Stimulated activated CD8-positive, alpha-beta memory T cell treated with anti-CD3 and anti-CD28 coated beads, Interleukin-7, amount 100 ng/mL, for 24 hours (primary cell): ENCODE results near the gene TBCK.
"Not testable (repeated sequence)": the region's sequence is repeated elsewhere in the genome, so short reads cannot be mapped to it uniquely, and the experiment has no call there.

Experiments used
- DNase-seq: peaks from one replicate; pipeline ENCODE4 v3.0.0-alpha.2; 2020; ENCODE audit warnings: low read depth

Gene TBCK

GRCh38 chr4:106315968-106316772, at the start of gene TBCK, which contains the start of gene AIMP1:
TSS of gene TBCK (minus strand) at chr4:106316209. CDS start at chr4:106308960, 7,249 bp downstream.
TSS of gene AIMP1 (plus strand) at chr4:106316550. CDS start at chr4:106325010, 8,460 bp downstream.
- peak; percentile 74 for DNase-seq

DNA sequence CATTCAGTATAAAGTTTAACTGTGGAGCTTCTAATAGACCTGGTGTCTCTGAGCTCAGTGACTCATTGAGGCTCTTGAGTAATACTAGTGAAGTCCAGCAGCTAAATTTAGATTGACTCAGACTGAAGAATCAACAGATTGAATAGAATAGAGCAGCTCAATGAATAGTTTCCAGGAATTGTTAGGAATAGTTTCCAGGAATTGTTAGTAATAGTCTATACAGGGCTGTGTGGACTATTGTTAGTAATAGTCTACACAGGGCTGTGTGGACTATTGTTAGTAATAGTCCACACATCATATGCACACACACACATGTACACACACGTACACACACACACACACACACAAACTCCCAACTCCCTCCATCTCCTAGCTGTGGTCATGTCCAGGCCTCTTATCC, 49.6 kb upstream of the TBCK start:
- DNase-seq, result no peak

DNA sequence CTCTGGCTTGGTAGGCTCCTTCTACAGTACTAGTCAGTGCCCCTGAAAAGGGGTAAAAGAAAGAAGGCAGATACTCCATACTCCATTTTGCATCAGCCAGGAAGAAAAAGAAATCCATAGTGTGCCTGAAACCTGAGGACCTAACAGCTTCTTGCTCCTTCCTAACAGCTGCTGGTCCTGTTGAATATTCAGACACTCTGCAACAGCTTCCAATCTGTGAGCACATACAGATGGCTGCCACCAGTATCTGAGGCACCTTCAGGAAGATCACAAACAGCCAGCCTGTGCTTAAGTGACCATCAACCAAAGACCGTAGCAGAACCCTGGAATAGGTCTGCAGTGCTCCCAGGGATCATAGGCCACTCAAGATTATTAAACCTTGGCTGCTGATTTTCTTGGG, 48.3 kb upstream of the TBCK start:
- no peak for DNase-seq

DNA sequence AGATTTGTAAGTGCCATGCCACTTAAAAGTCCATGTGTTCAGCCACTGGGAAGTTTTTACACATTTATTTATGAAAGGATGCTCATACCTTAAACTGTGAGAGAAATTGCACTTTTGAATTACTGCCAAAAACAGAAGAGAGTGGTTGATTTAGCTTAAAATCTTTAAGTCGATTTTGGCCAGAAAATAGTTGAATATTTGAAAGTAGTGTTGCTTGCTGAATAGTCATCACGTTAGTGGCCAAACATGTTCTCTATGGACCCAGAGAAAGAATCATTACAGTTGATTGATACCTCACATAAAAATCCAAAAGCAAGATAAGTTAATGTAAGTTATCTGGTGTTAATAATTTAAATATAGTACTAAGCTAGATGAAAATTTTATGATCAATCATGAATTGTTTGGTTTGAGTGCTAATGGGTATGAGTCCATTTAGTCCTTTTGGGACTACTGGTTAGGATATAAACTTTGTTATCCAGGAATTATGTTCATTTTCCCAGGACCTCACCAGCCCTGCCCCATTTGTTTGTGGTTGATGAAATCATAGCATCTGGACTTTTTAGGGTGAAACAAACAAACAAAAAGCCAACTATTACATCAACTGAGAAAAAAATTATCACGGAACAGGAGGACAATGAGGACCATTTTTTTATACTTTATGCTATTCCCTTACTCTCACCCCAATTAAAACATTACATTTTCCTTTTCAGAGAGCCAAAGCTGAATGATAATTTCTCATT, 46.2 kb upstream of the TBCK start:
- DNase-seq, result no peak

GRCh38 chr4:106358899-106359298, 42.9 kb upstream of the TBCK start:
- DNase-seq, result no peak

DNA sequence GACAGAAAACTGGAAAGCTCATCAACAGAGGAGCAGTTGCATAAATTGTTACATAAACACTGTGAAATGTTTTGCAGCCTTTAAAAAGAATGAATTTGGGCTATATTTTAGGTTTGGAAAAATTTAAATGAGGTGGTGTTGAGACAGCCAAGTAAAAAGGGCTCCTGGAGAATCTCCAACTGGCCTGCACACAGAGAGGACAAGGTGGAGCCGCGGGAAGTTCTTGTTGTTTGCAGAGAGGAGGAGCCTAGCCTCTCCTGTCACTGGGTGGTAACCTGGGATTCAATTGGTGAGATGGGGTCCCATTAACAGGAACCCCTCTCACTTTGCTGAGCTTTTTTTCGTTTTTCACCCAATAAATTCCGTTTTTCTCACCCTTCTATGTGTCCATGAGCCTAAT, 39.2 kb upstream of the TBCK start:
- no peak for DNase-seq

DNA sequence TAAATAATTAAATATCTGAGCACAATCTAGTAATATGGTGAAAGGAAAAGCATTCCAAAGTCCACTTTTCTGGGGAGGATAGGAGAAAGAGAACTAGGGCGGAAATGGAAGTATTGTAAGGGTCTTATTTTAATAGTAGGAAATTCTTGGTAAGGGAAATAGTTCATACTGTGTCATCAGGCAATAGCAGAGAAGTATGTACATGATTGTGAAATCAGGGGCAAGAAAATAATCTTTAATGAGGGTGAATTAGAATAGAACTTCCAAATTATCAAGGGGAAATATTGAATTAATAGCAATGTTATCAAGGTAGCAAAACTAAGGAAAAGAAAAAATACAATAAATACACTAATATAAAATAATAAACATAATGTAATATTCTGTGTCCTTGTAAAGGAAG, 37.8 kb upstream of the TBCK start:
- DNase-seq, result no peak

DNA sequence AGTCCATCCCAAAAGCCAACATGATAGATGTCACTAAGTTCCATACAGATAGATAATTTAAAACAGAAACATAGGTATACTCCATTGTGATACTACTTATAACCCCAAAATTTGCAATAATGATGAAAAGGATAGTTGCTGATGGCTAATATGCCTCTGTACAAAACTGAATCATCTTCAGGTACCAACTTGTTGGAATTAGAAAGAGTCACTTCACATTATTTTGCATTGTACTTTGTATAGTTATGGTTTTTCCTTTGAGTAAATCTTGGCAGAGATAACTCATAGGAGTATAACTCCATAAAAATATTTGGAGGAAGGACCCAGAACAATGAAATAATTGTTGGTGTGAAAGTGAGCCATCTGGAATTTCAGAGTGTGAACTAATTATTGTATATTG, 35.0 kb upstream of the TBCK start:
- DNase-seq, result no peak

DNA sequence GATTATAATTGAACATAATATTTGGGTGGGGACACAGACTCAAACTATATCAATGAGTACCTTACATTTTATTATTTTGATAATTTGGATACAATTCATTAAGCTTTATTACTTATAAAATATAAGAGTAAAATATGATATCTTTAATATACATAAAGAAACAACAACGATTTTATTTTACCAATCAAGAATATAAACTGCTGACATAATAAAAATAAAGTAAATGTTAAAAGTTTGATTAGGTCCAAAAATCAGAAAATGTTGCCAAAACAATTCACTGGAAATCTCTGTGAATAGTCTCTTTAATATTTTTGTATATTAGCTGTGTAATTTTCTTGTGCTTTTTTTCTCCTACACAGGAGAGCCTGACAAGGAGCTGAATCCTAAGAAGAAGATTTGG, 31.2 kb upstream of the TBCK start:
- no peak for DNase-seq

DNA sequence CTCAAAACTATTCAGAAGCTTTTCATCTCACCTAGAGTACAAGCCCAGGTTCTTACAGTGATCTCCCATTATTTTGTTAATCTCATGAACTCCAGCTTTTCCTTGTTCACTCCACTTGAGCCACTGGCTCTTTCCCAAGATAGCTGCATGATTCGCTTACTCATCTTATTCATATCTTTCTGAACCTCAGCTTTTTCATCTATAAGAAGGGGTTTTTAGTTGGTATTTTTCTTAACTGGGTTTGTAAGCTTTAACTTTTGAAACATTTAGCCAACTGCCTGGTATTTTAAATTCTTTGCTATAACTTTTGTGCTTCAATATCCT, 28.6 kb upstream of the TBCK start:
- DNase-seq, result no peak

GRCh38 chr4:106343865-106344646, 28.0 kb upstream of the TBCK start:
- no peak for DNase-seq

- DNase-seq, result no peak
Measured at GRCh38 chr4:106340774-106341173, 24.8 kb upstream of the TBCK start.

DNA sequence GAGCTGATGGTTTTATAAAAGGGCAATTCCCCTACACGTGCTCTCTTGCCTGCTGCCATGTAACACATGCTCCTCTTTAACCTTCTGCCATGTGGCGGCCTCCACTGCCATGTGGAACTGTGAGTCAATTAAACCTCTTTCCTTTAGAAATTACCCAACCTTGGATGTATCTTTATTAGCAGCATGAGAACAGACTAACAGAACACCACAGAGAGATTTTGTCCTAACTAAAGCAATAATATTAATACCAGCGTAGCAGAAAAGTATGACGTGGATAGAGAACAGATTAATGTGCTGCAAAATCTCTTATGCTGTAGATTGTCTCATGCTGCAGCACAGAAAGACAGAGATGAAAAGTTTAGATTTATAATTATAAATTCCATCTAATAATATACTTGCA, 23.4 kb upstream of the TBCK start:
- no peak for DNase-seq

- no peak for DNase-seq
Measured at GRCh38 chr4:106338671-106339070, 22.7 kb upstream of the TBCK start.

DNA sequence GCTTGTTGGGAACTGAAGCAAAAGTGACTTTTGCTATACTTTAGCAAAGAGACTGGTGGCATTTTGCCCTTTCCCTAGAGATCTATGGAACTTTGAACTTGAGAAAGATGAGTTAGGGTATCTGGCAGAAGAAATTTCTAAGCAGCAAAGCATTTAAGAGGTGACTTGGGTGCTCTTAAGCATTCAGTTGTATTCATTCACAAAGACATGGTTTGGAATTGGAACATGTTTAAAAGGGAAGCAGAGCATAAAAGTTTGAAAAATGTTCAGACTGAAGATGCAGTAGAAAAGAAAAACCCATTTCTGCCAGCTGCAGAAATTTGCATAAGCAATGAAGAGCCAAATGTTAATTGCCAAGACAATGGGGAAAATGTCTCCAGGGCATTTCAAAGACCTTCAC, 21.9 kb upstream of the TBCK start:
- DNase-seq, result no peak

GRCh38 chr4:106336618-106337017, 20.6 kb upstream of the TBCK start:
- no peak for DNase-seq

DNA sequence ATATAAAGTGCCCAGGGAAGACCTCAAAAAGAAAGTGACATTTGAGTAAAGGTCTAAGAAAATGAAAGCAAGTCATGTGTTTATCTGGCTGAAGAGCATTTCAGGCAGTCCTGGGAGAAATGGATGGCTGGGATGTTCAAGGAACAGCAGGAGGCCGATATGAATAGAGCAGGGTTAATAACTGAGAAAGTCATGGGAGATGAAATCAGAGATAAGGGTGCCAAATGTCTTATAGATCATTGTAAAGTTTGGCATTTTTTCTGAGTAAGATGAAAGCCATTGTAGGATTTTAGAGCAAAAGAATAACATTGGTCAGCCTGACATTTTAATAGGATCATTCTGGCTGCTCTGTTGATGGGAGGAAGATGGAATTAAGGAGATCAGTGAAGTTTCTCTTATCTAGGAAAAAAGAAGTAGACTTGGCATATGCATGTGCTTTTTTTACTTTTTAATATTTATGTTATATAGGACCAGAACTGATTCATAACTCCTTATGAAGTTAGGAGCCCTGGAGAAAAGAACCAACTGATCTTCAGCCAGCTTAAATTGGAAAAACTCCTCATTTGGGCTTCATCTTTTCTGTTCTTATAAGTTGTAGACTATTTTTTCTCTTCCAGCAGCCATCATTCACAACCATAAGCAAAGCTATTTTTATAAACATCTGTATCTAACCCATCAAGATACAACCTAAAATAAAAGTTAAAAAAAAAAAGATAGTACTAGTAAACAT, 18.9 kb upstream of the TBCK start:
- DNase-seq, result no peak

- no peak for DNase-seq
Measured at GRCh38 chr4:106333186-106333585, 17.2 kb upstream of the TBCK start.

GRCh38 chr4:106329041-106329618, 13.1 kb upstream of the TBCK start:
- no peak for DNase-seq

DNA sequence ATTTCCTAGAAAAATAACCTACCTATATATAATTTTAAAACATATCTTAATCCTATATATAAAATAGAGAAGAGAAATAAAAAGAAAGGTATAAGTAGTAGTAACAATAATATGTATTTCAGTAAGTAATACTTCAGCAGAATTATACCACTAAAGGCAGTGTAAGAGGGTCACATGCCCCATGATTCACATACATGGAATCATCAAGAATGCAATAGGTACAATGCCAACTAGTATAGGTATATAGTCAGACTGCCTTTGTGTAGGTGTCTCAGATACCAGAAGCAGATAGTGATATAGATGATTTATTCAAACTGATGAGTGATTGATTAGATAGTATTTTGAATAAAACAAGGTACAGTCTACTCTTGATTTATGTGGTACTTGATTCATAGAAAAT, 9.8 kb upstream of the TBCK start:
- no peak for DNase-seq

DNA sequence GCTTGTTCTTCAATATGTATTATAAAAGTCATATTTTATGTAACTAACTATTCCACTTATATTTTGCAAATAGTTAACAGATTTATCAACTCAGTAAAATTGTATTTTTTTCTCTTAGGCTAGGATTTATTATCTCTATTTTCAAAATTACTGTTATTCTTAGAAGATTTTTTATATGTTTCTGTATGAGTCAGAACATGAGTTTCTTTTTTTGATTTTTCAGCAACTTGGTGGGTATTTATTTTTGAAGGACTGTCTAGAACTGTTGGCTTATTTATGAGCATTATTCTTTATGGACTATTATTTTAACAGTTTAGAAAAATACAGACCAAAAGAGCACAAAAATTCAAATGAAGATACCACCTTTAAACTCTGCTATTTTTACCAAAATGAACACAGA, 7.1 kb upstream of the TBCK start:
- no peak for DNase-seq

DNA sequence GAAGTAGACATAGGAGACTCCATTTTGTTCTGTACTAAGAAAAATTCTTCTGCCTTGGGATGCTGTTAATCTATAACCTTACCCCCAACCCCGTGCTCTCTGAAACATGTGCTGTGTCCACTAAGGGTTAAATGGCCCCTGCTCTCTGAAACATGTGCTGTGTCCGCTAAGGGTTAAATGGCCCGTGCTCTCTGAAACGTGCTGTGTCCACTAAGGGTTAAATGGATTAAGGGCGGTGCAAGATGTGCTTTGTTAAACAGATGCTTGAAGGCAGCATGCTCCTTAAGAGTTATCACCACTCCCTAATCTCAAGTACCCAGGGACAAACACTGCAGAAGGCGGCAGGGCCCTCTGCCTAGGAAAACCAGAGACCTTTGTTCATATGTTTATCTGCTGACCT, 5.8 kb upstream of the TBCK start:
- DNase-seq, result not testable (repeated sequence)
